ENCODE data around the gene LAIR2. TPM values are rescaled to one million over a fixed set of nuclear protein-coding genes. Genes with fewer than 3 reads are reported as not detected.
"Not testable (repeated sequence)": the region's sequence is repeated elsewhere in the genome, so short reads cannot be mapped to it uniquely, and the experiment has no call there.

The LAIR2 gene
- total RNA-seq, 1 donor from 2014 or later, result not detected

GRCh38 chr19:54505542-54505941, 2.9 kb downstream of the LAIR2 start:
- not testable (repeated sequence) for H3K79me2 ChIP-seq (ENCODE audit: low read depth); H3K4me3 Mint-ChIP-seq; H4K20me1 ChIP-seq (ENCODE audit: low read depth); H3K4me3 ChIP-seq; H2AFZ ChIP-seq (replicated peaks); H3K27me3 Mint-ChIP-seq (ENCODE audit: insufficient read depth, low read depth); H3K9me3 ChIP-seq (ENCODE audit: low read depth); H3K27ac Mint-ChIP-seq; H3K9me3 Mint-ChIP-seq; H3K36me3 ChIP-seq; H3F3A ChIP-seq (ENCODE audit: low read depth); DNase-seq (ENCODE audit: low spot score); H3K4me1 ChIP-seq; H3K9ac ChIP-seq; H3K36me3 Mint-ChIP-seq; H3K27ac ChIP-seq; H3K4me1 Mint-ChIP-seq; H3K4me2 ChIP-seq; H3K27me3 ChIP-seq

- no peak for DNase-seq (ENCODE audit: low spot score)
- Mint-ChIP-seq H3K36me3 (no peaks in the 10 kb centered on the region), H3K27ac (no peak overlapping the region), H3K27me3 (ENCODE audit: insufficient read depth, low read depth) (peaks cover 3% of the 10 kb centered on the region), H3K4me3 (no peak overlapping the region), H3K4me1 (no peaks in the 10 kb centered on the region), H3K9me3 (peaks cover 8% of the 10 kb centered on the region)
- Histone ChIP-seq H3K4me3 (no peak overlapping the region), H3K9me3 (ENCODE audit: low read depth) (no peaks in the 10 kb centered on the region), H3K27me3 (no peaks in the 10 kb centered on the region), H3K79me2 (ENCODE audit: low read depth) (no peaks in the 10 kb centered on the region), H2AFZ (replicated peaks) (no peak overlapping the region), H3K9ac (no peak overlapping the region), H3K36me3 (no peaks in the 10 kb centered on the region), H3F3A (ENCODE audit: low read depth) (no peaks in the 10 kb centered on the region), H4K20me1 (ENCODE audit: low read depth) (no peaks in the 10 kb centered on the region), H3K27ac (no peak overlapping the region), H3K4me1 (no peaks in the 10 kb centered on the region), H3K4me2 (no peak overlapping the region)
- TF ChIP-seq CTCF (IDR thresholded peaks at IDR 0.05), result no peak
- no peak for TF ChIP-seq EZH2phosphoT487 (IDR thresholded peaks at IDR 0.05)
- no peak for TF ChIP-seq EZH2 (IDR thresholded peaks at IDR 0.05)
Observed at GRCh38 chr19:54506079-54506478, 3.4 kb downstream of the LAIR2 start.

GRCh38 chr19:54507038-54507717, 4.5 kb downstream of the LAIR2 start:
- not testable (repeated sequence) for H3K27ac Mint-ChIP-seq; H3K36me3 ChIP-seq; H3K27me3 Mint-ChIP-seq (ENCODE audit: insufficient read depth, low read depth); H3K4me1 ChIP-seq; H4K20me1 ChIP-seq (ENCODE audit: low read depth); H3K36me3 Mint-ChIP-seq; H3K27me3 ChIP-seq; H3K4me3 ChIP-seq; H3K79me2 ChIP-seq (ENCODE audit: low read depth); H3F3A ChIP-seq (ENCODE audit: low read depth); H3K9ac ChIP-seq; H3K4me1 Mint-ChIP-seq; H3K4me3 Mint-ChIP-seq; DNase-seq (ENCODE audit: low spot score); H3K4me2 ChIP-seq; H3K9me3 ChIP-seq (ENCODE audit: low read depth); H2AFZ ChIP-seq (replicated peaks); H3K27ac ChIP-seq; H3K9me3 Mint-ChIP-seq

GRCh38 chr19:54507824-54508223, 5.2 kb downstream of the LAIR2 start:
- TF ChIP-seq EZH2 (IDR thresholded peaks at IDR 0.05) (no peak), CTCF (IDR thresholded peaks at IDR 0.05) (no peak), EZH2phosphoT487 (IDR thresholded peaks at IDR 0.05) (no peak)
- Histone ChIP-seq H3K79me2 (ENCODE audit: low read depth) (no peaks in the 10 kb centered on the region), H3K27ac (no peak overlapping the region), H2AFZ (replicated peaks) (no peak overlapping the region), H3K9me3 (ENCODE audit: low read depth) (no peaks in the 10 kb centered on the region), H3K4me1 (no peaks in the 10 kb centered on the region), H3K27me3 (no peaks in the 10 kb centered on the region), H3K9ac (no peak overlapping the region), H4K20me1 (ENCODE audit: low read depth) (no peaks in the 10 kb centered on the region), H3K4me2 (no peak overlapping the region), H3F3A (ENCODE audit: low read depth) (no peaks in the 10 kb centered on the region), H3K36me3 (no peaks in the 10 kb centered on the region), H3K4me3 (no peak overlapping the region)
- H3K9me3 Mint-ChIP-seq, result peaks cover 6% of the 10 kb centered on the region
- no peaks in the 10 kb centered on the region for H3K4me1 Mint-ChIP-seq
- no peak overlapping the region for H3K4me3 Mint-ChIP-seq
- H3K27me3 Mint-ChIP-seq (ENCODE audit: insufficient read depth, low read depth), result peaks cover 2% of the 10 kb centered on the region
- DNase-seq (ENCODE audit: low spot score), result no peak
- no peaks in the 10 kb centered on the region for H3K36me3 Mint-ChIP-seq
- no peak overlapping the region for H3K27ac Mint-ChIP-seq

GRCh38 chr19:54508487-54508886, 5.9 kb downstream of the LAIR2 start:
- not testable (repeated sequence) for H3K27ac Mint-ChIP-seq; H3K36me3 ChIP-seq; H3K27ac ChIP-seq; H3K27me3 Mint-ChIP-seq (ENCODE audit: insufficient read depth, low read depth); H3K4me1 Mint-ChIP-seq; H3K9me3 Mint-ChIP-seq; H3K4me3 Mint-ChIP-seq; H3K4me1 ChIP-seq; H3K9me3 ChIP-seq (ENCODE audit: low read depth); H3K9ac ChIP-seq; H2AFZ ChIP-seq (replicated peaks); H4K20me1 ChIP-seq (ENCODE audit: low read depth); H3K27me3 ChIP-seq; H3K4me3 ChIP-seq; H3F3A ChIP-seq (ENCODE audit: low read depth); H3K79me2 ChIP-seq (ENCODE audit: low read depth); DNase-seq (ENCODE audit: low spot score); H3K36me3 Mint-ChIP-seq; H3K4me2 ChIP-seq

GRCh38 chr19:54509200-54509940, 6.7 kb downstream of the LAIR2 start:
- DNase-seq (ENCODE audit: low spot score); H3K27me3 Mint-ChIP-seq (ENCODE audit: insufficient read depth, low read depth); H3K27me3 ChIP-seq; H3K9me3 ChIP-seq (ENCODE audit: low read depth); H4K20me1 ChIP-seq (ENCODE audit: low read depth); H3K27ac Mint-ChIP-seq; H3K4me2 ChIP-seq; H3F3A ChIP-seq (ENCODE audit: low read depth); H3K36me3 ChIP-seq; H3K4me1 Mint-ChIP-seq; H3K9me3 Mint-ChIP-seq; H3K36me3 Mint-ChIP-seq; H3K9ac ChIP-seq; H2AFZ ChIP-seq (replicated peaks); H3K4me3 ChIP-seq; H3K4me1 ChIP-seq; H3K4me3 Mint-ChIP-seq; H3K27ac ChIP-seq; H3K79me2 ChIP-seq (ENCODE audit: low read depth): not testable (repeated sequence)

Measured in neural progenitor cell (in vitro differentiated cells).